ENCODE data around the gene HSPA6.

GRCh38 chr1:161478985-161479384 lies 45.4 kb upstream of the HSPA6 start:
- TF ChIP-seq POLR2A (IDR thresholded peaks at IDR 0.05; ENCODE audit: low read depth, low read length) (no peak), POLR2AphosphoS5 (IDR thresholded peaks at IDR 0.05; ENCODE audit: low read depth, low read length) (no peak), TAF1 (IDR thresholded peaks at IDR 0.05; ENCODE audit: low read depth, low read length) (no peak), SPI1 (IDR thresholded peaks at IDR 0.05; ENCODE audit: low read depth, low read length) (no peak), POU2F2 (IDR thresholded peaks at IDR 0.05; ENCODE audit: low read depth, low read length) (no peak)
